Measurements from ENCODE around the gene ORAI3. TPM values are rescaled to one million over a fixed set of nuclear protein-coding genes. Genes with fewer than 3 reads are reported as not detected.

The ORAI3 gene
- total RNA-seq, 1 experiment from 2014 or later, result 46.4 TPM

DNA sequence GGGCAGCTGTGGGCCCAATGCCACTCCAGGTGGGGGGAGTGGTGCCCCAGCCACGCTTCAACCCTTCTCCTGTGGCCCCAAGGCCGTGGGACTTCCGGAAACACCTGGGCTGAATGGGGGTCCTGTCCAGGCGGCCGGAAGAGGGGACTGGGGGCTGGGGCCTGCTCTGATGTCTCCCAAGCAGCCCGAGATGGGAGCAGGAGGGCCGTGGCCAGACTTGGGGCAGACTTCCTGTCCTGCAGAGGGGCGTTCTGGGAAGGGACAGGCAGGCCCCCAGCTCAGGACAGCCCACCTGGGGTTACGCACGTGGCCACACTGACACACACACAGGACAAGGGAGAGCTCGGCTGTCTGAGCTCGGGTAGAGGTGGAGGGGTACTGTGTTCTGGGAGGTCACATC is 41.2 kb downstream of the ORAI3 start:
- no peak for DNase-seq (ENCODE audit: low spot score)

DNA sequence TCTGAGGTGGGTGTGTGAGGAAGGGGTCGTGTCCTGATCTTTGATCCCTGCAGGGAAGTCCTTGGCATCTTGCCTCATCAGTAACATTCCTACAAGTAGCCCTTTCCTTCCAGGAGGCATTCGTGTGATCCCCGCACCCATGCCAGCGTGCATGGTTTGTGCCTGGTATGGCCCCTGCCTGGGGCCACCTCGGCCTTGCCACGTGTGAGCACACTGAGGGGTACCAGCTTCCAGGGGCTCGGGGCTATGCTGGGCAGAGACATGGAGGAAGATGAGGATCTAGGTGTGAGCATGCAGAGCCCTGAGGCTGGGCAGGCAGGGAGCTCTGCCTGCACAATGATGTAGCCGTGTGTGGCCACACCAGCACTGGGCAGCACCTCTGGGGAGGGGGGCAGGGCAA is 42.2 kb downstream of the ORAI3 start:
- no peak for DNase-seq (ENCODE audit: low spot score)

GRCh38 chr16:30992276-30992780 is 43.5 kb downstream of the ORAI3 start:
- DNase-seq (ENCODE audit: low spot score), result no peak

DNA sequence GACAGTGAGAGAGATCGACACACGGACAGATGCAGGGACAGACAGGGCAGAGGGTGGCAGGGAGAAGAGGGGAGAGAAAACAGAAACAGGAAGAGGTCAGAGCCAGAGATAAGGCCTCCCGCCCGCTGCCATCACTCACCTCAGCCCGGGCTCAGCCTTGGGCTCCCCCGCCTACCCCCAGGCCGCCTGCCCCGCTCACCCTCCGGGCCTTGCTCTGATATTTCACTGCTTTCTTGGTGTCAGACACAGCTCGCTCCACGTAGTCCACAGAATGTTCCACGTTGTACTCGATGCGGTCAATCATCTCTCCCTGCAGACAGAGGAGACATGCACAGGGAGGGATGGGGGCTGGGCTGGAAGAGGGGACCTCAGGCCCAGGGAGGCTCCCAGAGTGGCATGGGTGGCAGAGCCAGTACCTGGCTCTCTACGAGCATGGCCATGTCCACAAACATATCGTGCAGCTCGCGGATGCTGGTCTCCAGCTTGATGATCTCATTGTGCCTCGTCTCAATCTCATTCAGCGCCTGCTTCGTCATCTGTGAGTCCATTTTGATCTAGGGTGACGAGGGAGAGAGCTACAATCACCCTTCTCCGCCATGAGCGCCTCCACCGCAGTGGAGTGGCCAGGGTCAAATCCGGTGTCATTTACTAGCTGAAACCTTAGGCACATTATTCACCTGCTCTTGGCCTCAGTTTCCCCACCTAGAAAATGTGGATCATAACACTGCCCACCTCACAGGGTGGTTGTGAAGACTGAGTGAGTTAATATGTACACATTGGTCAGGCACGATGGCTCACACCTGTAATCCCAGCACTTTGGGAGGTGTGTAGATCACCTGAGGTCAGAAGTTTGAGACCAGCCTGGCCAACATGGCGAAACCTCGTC is 44.3 kb downstream of the ORAI3 start:
- no peak for DNase-seq (ENCODE audit: low spot score)

DNA sequence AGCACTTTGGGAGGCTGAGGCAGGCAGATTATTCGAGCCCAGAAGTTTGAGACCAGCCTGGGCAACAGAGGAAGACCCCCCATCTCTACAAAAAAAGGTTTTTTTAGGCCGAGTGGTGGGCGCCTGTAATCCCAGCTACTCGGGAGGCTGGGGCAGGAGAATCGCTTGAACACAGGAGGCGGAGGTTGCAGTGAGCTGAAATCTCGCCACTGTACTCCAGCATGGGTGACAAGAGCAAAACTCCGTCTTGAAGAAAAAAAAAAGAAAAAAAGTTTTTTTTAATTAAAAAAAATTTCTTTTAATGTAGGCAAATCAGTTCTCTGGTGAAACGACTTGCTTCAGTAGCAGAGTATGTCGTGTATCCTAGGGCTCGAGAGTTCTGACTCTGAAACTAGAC is 47.1 kb downstream of the ORAI3 start:
- no peak for DNase-seq (ENCODE audit: low spot score)

DNA sequence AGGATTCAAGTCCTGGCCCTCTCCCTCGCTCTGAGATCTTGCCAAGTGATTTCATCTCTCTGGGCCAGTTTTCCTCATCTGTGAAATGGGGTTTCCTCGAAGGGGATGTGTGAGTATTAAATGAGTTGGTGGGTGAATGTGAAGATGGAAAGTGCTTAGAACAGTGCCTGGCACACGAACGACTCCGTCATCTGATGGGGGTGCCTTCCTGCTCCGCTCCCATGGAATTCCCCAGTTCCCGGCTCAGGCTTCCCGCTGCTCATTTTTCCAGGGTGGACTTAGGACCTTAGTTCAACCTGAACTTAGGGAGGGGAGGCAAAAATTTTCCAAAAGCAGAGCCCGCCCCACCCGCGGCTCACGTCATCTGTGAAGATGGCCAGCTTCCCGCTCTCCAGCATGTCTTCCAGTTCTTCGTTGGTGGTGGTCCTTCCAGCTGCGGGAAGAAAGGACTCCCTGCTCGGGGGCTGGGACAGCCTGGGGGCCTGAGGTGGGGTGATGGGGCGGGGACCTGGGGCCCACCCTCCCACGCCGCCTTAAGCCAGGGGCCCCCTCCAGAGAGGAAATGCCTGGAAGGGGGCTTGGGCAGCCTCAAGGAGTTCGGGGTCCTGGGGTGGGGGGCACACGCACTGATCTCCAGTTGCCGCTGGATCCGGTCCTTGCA is 47.6 kb downstream of the ORAI3 start:
- DNase-seq (ENCODE audit: low spot score), result no peak

- peak; percentile 54 for DNase-seq (ENCODE audit: low spot score)
These were observed 48.3 kb downstream of the ORAI3 start for GRCh38 chr16:30996985-30997724.

GRCh38 chr16:30997725-30998711 is 49.1 kb downstream of the ORAI3 start:
- peak; percentile 94 for DNase-seq (ENCODE audit: low spot score)

GRCh38 chr16:30998852-30999761 is 50.2 kb downstream of the ORAI3 start:
- no peak for DNase-seq (ENCODE audit: low spot score)

GRCh38 chr16:31000671-31001382 is 52.0 kb downstream of the ORAI3 start:
- no peak for DNase-seq (ENCODE audit: low spot score)

DNA sequence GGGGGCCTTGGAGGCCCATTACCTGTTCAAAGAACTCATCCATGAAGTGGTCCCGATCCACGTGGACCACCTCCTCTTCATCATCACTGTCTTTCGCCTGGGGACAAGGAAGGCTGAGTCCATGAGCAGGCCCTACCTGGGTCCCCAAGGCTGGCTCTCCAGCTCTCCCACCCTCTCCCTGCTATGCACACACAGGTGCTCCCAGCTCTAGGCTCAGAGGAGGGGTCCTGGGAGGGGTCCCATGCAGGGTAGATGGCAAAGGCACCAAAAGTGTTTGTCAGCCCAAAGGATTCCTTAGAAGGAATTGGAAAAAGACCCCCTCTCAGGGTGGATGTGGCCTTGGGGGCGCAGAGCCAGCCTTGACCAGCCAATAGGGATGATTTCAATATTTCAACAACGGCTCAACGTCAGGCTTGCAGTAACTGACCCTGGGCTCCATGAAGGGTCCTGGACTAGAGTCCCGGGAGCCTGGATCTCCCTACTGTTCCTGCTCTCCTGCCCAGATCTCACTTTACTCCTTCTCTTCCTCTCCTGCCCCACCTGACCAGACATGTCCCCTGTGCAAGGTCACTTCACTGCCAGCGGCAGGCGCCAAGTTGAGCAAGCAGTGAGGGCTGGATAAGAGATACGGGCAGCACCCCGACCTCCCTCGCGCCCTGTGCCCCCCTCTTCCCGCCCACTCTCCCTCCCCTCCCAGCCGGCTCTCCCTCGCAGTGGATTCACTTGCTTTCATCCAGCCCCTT is 52.8 kb downstream of the ORAI3 start:
- DNase-seq (ENCODE audit: low spot score), result no peak

DNA sequence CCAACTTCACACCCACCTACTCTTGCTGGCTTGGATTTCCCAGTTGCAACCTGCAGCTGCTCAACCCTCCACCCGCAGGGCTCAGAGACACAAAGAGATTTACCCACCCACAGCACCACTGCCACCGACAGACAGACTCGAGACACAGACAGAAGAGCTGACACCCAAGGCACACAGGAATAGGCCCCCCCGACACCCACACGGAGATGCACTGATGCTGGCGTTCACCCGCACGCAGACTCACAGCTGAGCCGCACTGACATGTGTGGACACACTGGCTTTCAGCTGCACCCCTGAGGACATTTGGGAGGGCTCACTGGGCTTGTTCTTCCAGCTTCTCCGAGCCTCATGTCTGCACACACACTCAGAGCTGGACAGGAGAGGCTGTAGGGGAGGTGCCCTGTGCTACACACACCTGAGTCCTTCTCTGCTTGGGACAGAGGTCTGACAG is 53.4 kb downstream of the ORAI3 start:
- DNase-seq (ENCODE audit: low spot score), result no peak

- no peak for DNase-seq (ENCODE audit: low spot score)
These were observed 54.0 kb downstream of the ORAI3 start for GRCh38 chr16:31002862-31003341.

- DNase-seq (ENCODE audit: low spot score), result no peak
These were observed 54.9 kb downstream of the ORAI3 start for GRCh38 chr16:31003744-31004143.
